GM12873 (cell line): ENCODE results near the gene RGMB.

Experiments
- CTCF ChIP-seq: IDR thresholded peaks from 2 replicates; pipeline ENCODE4 v1.5.1; 2012; ENCODE audit warnings: low read depth, mild to moderate bottlenecking, moderate library complexity, low read length, control low read depth; ENCODE audit not compliant: insufficient read depth; ENCODE audit errors: missing control alignments

The RGMB gene

GRCh38 chr5:98776066-98776705, 2.7 kb downstream of the RGMB start:
- TF ChIP-seq CTCF, result no peak

- TF ChIP-seq CTCF, result no peak
These were observed 3.8 kb downstream of the RGMB start for GRCh38 chr5:98777295-98777694.

- no peak for TF ChIP-seq CTCF
These were observed 5.9 kb downstream of the RGMB start for GRCh38 chr5:98779264-98779877.

GRCh38 chr5:98780390-98780789, 6.9 kb downstream of the RGMB start:
- no peak for TF ChIP-seq CTCF

GRCh38 chr5:98781520-98781919, 8.1 kb downstream of the RGMB start:
- TF ChIP-seq CTCF, result no peak

GRCh38 chr5:98781964-98782363, 8.5 kb downstream of the RGMB start:
- no peak for TF ChIP-seq CTCF

GRCh38 chr5:98783051-98783649, 9.7 kb downstream of the RGMB start:
- no peak for TF ChIP-seq CTCF
